LoVo (cell line): ENCODE data around the gene SAXO1.
"Not testable (repeated sequence)": the region's sequence is repeated elsewhere in the genome, so short reads cannot be mapped to it uniquely, and the experiment has no call there.

Experiments used
- DNase-seq: peaks from one replicate; pipeline ENCODE4 v3.0.0-alpha.2; 2016; ENCODE audit warnings: low spot score

SAXO1 gene

GRCh38 chr9:19033015-19033414 lies at the start of gene SAXO1:
Gene SAXO1, minus strand, starts transcription at chr9:19033209. Its CDS starts 301 bp downstream, at chr9:19032908.
- no peak for DNase-seq

GRCh38 chr9:19074836-19075235 lies 41.8 kb upstream of the SAXO1 start:
- no peak for DNase-seq

DNA sequence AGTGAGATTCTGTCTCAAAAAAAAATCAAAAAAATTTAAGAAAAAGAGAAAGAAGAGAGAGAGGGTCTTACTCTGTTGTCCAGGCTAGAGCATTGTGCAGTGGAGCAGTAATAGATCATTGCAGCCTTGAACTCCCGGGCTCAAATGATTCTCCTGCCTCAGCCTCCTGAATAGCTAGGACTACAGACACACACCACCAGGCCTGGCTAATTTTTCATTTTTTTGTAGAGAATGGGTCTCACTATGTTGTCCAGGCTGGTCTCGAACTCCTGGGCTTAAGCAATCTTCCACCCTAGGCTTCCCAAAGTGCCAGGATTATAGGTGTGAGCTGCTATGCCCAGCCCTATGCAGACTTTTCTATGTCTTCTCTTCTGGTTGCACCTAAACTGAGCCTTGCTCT lies 41.2 kb upstream of the SAXO1 start:
- no peak for DNase-seq

GRCh38 chr9:19057033-19057432 lies 24.0 kb upstream of the SAXO1 start:
- no peak for DNase-seq

GRCh38 chr9:19050637-19051591 lies 17.9 kb upstream of the SAXO1 start:
- no peak for DNase-seq

DNA sequence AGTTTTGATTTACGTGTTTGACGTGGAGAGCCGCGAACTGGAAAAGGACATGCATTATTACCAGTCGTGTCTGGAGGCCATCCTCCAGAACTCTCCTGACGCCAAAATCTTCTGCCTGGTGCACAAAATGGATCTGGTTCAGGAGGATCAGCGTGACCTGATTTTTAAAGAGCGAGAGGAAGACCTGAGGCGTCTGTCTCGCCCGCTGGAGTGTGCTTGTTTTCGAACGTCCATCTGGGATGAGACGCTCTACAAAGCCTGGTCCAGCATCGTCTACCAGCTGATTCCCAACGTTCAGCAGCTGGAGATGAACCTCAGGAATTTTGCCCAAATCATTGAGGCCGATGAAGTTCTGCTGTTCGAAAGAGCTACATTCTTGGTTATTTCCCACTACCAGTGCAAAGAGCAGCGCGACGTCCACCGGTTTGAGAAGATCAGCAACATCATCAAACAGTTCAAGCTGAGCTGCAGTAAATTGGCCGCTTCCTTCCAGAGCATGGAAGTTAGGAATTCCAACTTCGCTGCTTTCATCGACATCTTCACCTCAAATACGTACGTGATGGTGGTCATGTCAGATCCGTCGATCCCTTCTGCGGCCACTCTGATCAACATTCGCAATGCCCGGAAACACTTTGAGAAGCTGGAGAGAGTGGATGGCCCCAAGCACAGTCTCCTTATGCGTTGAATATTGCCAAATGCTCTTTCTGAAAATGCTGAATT lies 17.1 kb upstream of the SAXO1 start:
- DNase-seq = no peak

DNA sequence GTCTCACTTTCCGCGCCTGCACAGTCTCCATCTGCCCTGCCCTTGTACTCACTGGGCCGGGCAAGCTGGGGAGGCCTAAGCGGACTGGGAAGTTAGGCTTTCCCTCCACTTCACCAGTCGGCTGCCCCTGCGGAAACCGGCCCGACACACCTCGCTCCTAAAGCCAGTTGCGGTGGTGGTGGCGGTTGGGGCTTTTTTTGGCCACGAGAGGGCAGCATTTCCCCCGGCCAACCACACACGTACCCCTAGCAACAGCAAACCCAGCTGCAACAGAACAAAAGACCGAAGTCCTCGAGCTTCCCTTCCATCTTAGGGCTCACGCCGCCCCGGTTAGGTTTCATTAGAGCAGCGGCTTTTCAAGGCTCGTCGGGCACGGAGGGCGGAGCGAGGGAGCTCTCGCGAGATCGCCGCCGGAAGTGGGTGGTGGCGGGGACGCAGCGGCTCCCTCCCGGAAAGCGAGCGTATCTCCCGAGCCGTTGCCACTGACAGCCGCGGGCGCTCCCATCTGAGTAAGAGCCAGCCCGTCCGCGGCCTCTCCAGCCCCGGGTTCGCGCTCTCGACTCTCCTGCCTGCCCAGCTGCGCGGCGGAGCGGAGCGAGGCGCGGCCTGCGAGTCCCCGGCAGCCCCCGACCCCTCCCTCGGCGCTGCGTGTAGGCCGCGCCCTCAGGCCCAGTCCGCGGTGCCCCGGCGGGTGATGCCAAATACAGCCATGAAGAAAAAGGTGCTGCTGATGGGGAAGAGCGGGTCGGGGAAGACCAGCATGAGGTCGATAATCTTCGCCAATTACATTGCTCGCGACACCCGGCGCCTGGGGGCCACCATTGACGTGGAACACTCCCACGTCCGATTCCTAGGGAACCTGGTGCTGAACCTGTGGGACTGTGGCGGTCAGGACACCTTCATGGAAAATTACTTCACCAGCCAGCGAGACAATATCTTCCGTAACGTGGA lies 16.2 kb upstream of the SAXO1 start, which contains the start of gene RRAGA:
Gene RRAGA (plus strand): TSS at position 462 of the 951 bp plus-strand sequence. CDS start 233 bp downstream, at position 695.
- DNase-seq = peak; percentile 95

GRCh38 chr9:19036611-19037010 lies 3.6 kb upstream of the SAXO1 start:
- no peak for DNase-seq

DNA sequence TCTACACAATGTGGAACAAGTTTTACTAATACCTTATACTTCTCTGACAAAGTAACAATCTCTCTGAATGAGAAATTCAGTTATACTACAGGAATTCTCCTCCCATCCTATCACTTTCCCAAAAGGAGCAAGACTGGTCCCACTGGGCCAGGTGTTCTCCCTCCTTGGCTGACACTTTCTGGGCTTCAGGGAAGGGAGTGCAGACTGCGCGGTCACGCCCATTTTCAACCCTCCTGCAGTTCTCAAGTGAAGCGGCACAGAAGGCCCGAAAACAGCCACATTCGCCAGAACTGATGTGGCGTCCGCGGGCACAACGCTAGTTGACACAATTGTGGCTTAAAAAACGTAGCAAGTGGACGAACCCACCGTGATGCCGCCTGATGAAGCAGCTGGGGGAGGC lies 603 bp downstream of the SAXO1 start:
- DNase-seq = no peak

DNA sequence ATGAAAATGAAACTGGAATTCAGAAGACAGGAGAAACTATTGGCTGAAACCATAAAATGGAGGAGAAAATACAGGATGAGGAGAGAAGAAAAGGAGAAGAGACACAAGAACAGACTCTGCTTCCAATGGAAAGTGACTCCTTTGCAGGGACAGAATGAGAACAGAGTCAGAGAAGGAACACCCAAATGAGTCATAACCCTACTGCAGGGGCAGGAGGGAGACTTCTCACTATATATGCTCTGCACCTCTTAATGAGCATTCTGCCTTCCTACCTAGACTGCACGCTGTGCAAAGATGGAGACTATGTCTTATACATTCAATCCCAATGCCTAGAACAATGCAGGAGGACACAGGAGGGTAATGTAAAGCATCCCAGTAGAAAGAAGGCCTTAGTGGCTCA lies 2.1 kb downstream of the SAXO1 start:
- DNase-seq = no peak

- peak; percentile 71 for DNase-seq
Observed at GRCh38 chr9:19028835-19029451, 4.1 kb downstream of the SAXO1 start.

GRCh38 chr9:19027825-19028224 lies 5.2 kb downstream of the SAXO1 start:
- no peak for DNase-seq

- no peak for DNase-seq
Observed at GRCh38 chr9:19026375-19026774, 6.6 kb downstream of the SAXO1 start.

DNA sequence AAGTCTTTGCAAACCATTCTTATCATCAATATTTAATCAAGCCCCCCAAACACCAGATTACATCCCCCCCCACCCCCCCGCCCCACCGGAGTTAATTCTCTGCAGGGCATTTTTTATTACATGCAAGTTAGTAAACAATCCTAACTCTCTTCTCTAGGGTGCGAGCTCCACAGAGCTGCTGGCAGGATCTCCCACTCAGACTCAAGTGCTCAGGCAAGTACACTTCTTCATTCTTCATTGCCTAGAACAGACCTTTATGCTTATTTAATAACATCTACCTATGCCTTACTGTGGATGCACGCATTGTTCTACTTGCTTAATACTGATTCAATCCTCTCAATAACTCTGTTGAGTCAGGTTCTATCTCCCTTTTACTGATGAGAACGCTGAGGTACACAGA lies 9.9 kb downstream of the SAXO1 start:
- no peak for DNase-seq

GRCh38 chr9:19022206-19022605 lies 10.8 kb downstream of the SAXO1 start:
- no peak for DNase-seq

- DNase-seq = not testable (repeated sequence)
Observed at GRCh38 chr9:19021649-19022048, 11.4 kb downstream of the SAXO1 start.

DNA sequence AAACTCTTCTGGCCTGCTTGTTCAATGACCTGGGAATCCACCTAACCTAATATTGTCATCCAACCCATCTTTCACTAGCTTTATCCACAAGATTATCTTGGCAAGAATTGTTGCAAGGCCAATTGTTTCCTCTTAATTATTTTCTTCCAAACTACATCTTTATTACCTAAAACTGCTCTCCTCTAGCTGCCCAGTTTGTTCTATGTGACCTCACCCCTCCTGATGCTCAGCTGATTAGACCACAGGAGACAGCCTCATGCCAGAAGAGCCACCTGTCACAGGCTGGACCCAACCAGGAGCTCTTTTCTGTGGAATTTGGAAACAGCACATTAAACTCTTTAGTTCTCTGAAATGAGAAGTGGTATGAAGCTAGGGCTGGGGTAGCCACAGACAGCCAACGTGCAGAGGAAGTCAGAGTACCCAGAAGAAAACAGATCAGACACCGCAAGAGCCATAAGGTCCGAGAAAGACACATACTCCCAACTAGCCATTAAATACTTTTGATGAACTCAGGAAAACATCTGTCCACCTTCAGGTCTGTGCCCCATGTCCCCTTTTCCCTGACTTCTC lies 12.0 kb downstream of the SAXO1 start:
- no peak for DNase-seq

DNA sequence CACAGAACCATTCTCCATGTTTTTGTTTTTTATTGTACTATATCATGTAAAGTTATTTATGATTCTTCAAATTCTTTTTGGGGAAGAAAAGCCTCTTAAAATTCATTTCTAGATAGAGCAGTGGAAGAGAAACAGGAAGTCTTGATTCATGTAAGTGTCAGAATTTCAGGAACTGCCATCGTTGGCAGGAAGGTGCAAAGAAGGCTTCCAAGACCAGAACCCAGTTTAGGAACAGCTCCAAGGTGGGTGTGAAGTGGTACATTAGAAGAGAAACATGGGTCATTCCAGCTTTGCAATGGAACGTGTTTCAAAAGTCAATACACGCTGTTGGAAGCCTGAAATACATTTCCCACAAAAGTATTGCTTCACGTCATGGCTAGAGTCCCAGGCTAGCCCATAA lies 14.8 kb downstream of the SAXO1 start:
- DNase-seq = no peak

GRCh38 chr9:19009391-19009965 lies 23.5 kb downstream of the SAXO1 start:
- no peak for DNase-seq

DNA sequence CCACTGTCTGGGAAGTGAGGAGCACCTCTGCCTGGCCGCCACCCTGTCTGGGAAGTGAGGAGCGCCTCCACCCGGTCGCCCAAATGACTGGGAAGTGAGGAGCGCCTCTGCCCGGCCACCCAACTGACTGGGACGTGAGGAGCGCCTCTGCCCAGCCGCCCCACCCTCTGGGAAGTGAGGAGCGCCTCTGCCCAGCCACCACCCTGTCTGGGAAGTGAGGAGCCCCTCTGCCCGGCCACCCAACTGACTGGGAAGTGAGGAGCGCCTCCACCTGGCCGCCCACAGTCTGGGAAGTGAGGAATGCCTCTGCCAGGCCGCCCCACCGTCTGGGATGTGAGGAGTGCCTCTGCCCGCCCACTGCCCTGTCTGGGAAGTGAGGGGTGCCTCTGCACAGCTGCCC lies 32.9 kb downstream of the SAXO1 start:
- no peak for DNase-seq
